ENCODE measurements around the gene GMPPB.
"Not testable (repeated sequence)": the region's sequence is repeated elsewhere in the genome, so short reads cannot be mapped to it uniquely, and the experiment has no call there.

Gene GMPPB

GRCh38 chr3:49723628-49724551, at the start of gene GMPPB:
TSS of gene GMPPB (minus strand) at chr3:49723951. CDS start at chr3:49723726, 225 bp downstream.
- DNase-seq = peak; percentile 94

DNA sequence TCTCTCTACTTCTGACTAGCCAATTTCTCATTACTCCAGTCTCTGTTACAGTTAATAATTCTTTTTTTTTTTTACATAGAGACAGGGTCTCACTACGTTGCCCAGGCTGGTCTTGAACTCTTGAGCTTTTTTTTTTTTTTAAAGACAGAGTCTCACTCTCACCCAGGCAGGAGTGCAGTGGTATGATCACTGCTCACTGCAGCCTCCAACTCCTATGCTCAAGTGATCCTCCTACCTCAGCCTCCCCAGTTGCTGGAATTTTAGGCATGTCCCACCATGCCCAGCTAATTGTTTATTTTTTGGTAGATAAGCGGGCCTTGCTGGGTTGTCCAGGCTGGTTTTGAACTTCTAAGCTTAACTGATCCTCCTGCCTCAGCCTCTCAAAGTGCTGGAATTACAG, 49.0 kb upstream of the GMPPB start:
- no peak for DNase-seq

- no peak for DNase-seq
Observed at GRCh38 chr3:49771340-49771938, 47.7 kb upstream of the GMPPB start.

GRCh38 chr3:49769926-49770325, 46.2 kb upstream of the GMPPB start:
- DNase-seq = no peak

- no peak for DNase-seq
Observed at GRCh38 chr3:49769286-49769915, 45.6 kb upstream of the GMPPB start.

DNA sequence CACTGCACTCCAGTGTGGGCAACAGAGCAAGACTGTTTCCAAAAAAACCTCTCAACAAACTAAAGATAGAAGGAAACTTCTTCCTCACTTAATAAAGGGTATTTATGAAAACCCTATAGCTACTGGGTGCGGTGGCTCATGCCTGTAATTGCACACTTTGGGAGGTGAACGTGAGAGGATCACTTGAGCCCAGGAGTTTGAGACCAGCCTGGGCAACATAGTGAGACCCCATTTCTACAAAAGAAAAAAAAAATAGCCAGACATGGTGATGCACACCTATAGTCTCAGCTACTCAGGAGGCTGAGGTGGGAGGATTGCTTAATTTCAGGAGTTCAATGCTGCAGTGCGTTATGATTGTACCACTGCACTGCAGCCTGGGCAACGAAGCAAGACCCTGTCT, 40.2 kb upstream of the GMPPB start:
- DNase-seq = no peak

GRCh38 chr3:49761661-49762060, 37.9 kb upstream of the GMPPB start:
- no peak for DNase-seq

DNA sequence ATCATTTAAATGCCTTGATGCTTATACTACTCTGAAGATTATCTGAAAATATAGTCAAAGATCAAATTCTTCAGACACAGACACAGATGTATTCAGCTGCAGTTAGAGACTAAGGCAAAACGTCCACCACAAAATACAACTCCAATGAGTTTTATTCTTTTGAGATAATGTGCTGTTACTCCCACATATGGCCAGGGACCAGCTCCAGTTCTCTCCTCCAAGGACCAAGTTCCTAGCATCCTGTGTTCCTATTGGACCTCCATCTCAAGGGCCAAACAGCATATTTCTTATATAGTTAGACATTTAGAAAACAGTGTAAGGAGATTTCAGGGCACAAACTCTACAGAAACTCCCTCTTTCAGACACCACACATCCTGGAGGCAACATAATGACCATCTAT, 35.5 kb upstream of the GMPPB start:
- DNase-seq = no peak

DNA sequence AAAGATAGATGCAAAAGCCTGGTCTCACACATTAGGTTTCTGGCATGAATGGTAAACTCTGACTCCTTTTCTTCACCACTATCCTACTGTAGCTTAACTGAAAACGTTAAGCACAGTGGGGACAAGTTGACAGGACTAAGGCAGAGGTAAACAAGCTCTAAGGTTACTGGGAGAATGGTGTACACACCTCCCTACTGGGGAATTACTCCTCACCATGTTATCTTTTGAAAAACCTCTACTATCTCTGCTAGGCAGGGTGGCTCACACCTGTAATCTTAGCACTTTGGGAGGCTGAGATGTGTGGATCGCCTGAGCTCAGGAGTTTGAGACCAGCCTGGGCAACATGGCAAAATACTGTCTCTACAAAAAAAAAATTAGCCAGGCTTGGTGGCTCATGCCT, 33.4 kb upstream of the GMPPB start:
- DNase-seq = no peak

DNA sequence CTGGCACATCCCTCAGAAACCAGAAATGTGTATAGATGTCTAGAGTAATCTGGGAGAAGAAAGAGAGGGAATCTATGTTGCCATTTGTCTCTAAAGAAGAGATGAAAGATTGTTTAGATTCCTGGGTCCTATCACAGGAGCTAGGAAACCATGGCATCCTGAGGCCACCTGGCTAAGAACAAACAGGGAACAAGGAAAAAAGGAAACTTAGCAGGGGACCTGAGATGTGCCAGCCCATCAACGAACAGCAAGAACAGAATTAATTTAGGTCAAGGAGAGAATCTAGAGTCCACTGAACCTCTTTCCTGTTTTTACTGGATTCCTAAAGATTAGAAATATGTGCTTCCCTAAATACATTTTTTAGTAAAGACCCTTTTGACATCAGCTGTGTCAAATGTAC, 32.3 kb upstream of the GMPPB start:
- no peak for DNase-seq

DNA sequence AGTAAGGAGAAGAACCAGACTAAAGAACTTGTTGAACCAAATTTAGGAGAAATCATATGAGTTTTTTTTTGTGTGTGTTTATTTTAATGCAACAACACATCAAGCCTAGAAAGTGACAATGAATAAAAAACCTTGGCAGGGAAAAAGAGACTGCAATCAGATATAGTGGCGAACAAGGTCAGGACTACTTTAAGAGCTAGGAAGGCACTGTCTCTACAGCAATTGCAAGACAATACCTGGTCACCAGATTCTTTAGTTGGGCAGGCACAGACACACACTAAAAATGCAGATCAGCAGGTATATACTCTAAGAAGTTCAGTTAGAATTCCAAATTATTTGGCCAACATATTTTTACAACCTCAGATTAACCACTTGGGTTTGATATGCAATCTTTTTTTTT, 30.8 kb upstream of the GMPPB start:
- no peak for DNase-seq

- DNase-seq = no peak
Observed at GRCh38 chr3:49751501-49751900, 27.8 kb upstream of the GMPPB start.

GRCh38 chr3:49750056-49750455, 26.3 kb upstream of the GMPPB start:
- DNase-seq = no peak

- DNase-seq = not testable (repeated sequence)
Observed at GRCh38 chr3:49748874-49749273, 25.1 kb upstream of the GMPPB start.

- no peak for DNase-seq
Observed at GRCh38 chr3:49747792-49748480, 24.2 kb upstream of the GMPPB start.

DNA sequence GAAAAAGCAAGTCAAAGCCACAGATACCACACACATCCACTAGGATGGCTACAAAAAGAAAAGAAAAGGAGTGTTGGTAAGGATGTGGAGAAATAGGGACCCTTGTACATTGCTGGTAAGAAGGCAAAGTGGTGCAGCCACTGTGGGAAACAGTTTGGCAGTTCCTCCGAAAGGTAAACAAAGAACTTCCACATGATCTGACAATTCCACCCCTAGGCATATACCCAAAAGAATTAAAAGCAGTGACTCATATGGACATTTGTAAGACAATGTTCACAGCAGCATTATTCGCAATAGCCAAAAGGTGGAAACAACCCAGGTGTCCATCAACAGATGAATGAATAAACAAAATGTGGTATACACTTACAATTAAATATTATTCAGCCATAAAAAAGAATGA, 22.2 kb upstream of the GMPPB start:
- no peak for DNase-seq

- no peak for DNase-seq
Observed at GRCh38 chr3:49740427-49740826, 16.7 kb upstream of the GMPPB start.

- no peak for DNase-seq
Observed at GRCh38 chr3:49738067-49738713, 14.4 kb upstream of the GMPPB start.

DNA sequence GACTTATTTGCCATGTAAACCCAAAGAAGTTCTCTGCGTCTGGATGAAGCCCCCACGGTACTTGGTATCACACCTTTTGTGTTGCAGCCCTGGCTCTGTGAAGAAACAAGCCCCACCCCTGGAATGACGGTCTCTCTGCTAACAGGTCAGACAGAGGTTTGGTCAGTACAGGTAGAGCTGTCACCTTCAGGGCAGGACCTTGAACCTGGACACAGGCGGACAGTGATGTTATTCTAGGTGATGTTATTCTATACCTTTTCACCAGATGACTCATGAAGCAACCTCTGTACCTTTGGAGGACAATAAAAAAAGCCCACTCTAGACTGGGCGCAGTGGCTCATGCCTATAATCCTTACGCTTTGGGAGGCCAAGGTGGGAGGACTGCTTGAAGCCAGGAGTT, 11.0 kb upstream of the GMPPB start:
- no peak for DNase-seq

- DNase-seq = no peak
Observed at GRCh38 chr3:49733551-49733950, 9.8 kb upstream of the GMPPB start.

DNA sequence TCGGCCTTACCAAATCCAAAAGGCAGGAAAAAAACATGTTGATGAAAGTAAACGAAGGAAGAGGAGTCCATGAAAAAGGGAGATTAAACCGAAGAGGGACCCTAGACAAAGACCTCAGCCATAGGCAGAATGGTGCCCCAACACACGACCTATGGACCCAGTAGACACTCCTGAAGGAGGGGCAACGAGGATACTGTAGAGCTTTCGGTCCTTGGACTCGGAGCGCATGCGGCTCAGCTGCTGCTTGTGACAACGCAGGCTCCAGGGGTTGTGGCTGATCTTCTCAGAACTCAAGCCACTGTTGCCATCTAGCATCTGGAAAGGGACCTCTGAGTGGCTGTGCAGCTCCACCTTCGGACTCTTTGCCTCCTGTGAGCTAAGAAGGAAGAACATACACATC, 8.8 kb upstream of the GMPPB start:
- no peak for DNase-seq

DNA sequence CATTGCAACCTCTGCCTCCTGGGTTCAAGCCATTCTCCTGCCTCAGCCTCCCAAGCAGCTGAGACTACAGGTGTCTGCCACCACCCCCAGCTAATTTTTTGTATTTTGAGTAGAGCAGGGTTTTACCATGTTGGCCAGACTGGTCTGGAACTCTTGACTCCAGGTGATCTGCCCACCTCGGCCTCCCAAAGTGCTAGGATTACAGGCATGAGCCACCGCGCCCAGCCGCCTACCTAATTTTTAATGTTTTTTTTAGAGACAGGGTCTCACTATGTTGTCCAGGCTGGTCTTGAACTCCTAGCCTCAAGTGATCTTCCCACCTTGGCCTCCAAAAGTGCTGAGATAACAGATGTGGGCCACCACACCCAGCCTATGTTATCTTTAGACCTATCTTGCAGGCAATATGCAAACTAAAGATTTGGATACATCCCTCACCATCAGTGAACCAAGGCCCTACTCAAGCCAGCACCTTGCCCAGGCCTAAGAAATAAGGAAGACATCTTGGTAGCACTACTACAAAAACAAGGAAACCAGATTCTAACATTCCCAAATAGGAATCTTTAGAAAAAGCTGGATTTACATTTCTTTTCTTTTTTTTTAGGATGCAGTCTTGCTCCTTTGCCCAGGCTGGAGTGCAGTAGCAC, 6.3 kb upstream of the GMPPB start:
- no peak for DNase-seq
